GM19372 (cell line): ENCODE measurements around the gene KCTD21.

Experiments used
- ATAC-seq: cut with Tn5 transposase; IDR thresholded peaks from one replicate; pipeline ENCODE4 v1.9.1; 2021; ENCODE audit warnings: mild to moderate bottlenecking, low read depth, moderate library complexity; ENCODE audit not compliant: unreplicated experiment

The KCTD21 gene

DNA sequence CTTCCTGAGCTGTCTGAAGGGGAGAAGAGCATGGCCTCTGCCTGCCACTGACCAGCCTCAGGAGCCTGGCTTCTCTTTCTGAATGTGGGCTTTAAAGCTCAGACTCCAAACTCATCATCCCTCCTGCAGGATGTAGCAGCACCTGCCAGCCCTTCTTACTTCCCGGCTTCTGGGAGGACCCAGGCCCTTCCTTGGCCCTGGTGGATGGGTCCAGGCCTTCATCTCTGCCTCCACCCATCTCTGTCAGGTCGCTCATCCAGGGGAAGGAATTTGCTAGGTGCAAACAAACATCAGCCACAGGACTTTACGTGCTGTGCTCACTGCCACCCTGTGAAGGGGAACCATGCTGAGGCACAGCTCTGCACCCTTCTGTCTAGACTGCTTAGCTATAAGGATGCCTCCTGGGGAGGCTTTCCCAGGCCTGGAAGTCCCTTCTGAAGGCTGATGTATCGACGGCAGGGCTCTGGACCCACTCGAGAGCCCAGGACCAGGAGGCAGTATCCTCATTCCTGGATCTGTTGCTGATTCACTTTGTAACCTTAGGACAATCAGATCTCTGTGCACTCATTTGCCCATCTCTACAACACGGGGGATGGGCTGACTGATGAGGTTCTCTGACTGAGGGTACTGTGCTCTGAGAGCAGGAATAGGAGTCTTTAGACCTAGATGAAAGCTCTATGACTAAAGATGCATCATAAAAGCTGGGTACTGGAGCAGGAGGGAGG, 31.2 kb upstream of the KCTD21 start:
- no peak for ATAC-seq

GRCh38 chr11:78218707-78219492, 30.5 kb upstream of the KCTD21 start:
- no peak for ATAC-seq

GRCh38 chr11:78217650-78218541, 29.5 kb upstream of the KCTD21 start:
- no peak for ATAC-seq

DNA sequence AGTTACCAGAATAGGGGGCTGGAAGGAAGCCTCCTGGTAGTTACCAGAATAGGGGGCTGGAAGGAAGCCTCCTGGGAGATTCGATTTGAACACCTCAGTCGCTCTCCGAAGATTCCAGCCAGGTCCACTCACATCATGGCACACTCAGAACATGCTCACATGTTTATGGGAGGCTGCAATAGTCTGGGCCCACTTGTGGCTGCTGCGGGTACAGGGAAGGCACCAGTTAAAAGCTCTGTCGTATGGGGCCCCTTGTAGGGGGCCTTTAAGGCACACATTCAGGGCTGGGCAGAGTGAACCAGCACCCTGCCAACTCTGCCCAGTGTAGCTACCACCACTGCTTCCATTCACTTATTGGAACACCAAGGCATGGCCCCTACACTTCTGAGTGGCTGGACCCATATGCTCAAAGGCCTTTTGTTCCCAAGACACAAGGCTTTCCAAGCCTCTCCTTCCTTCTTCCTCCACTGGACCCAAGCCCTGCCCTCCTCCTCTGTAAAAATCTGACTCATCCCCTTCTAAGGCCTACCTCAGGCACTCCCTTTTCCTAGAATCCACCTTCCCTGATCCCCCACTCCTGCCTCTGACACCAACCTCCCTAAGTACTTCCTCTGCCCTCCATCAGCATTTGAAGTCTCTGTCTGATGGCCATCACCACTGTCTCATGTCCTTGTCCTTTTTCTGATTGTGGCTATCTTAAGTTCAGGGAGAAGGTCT, 28.3 kb upstream of the KCTD21 start:
- ATAC-seq: no peak

DNA sequence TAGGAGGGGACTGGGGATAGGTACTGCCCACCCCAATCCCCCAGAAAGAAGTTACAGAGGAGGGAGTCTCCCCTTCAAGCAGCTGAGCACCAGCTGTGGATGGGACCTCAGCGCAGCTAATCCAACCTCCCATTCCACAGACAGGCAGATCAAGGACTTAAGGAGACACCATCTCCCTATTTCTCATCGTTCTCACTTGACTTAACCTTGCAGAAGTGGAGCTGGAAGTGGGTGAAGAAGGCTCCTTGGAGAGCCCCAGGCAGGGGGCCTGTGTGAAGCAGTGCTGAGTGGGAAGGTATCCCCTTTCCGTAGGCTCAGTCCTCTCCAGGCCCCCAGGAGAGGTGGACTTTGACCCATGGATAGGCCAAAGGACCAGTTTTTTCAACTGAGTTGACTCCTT, 27.6 kb upstream of the KCTD21 start:
- ATAC-seq: no peak

GRCh38 chr11:78214331-78215194, 26.1 kb upstream of the KCTD21 start:
- no peak for ATAC-seq

- ATAC-seq: no peak
Observed at GRCh38 chr11:78213526-78214330, 25.3 kb upstream of the KCTD21 start.

GRCh38 chr11:78212586-78213371, 24.4 kb upstream of the KCTD21 start:
- ATAC-seq: no peak

DNA sequence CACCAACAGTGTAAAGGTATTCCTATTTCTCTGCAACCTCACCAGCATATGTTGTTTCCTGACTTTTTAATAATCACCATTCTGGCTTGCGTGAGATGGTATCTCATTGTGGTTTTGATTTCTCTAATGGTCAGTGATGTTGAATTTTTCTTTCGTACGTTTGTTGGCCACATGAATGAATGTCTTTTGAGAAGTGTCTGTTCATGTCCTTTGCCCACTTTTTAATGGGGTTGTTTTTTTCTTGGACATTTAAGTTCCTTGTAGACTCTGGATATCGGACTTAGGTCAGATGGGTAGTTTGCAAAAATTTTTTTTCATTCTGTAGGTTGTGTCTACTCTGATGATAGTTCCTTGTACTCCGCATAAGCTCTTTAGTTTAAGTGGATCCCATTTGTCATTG, 23.1 kb upstream of the KCTD21 start:
- ATAC-seq: no peak

- no peak for ATAC-seq
Observed at GRCh38 chr11:78210000-78210608, 21.7 kb upstream of the KCTD21 start.

DNA sequence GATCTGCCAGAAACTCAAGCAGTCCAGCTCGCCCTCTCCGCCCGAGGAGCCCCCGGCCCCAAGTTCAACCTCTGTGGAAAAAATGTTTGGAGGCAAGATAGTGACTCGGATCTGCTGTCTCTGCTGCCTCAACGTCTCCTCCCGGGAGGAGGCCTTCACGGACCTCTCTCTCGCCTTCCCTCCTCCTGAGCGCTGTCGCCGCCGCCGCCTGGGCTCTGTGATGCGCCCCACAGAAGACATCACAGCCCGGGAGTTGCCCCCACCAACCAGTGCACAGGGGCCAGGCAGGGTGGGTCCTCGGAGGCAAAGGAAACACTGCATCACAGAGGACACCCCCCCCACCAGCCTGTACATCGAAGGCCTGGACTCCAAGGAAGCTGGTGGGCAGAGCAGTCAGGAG, 21.1 kb upstream of the KCTD21 start:
- ATAC-seq: no peak

GRCh38 chr11:78208257-78209165, 20.1 kb upstream of the KCTD21 start:
- ATAC-seq: no peak

DNA sequence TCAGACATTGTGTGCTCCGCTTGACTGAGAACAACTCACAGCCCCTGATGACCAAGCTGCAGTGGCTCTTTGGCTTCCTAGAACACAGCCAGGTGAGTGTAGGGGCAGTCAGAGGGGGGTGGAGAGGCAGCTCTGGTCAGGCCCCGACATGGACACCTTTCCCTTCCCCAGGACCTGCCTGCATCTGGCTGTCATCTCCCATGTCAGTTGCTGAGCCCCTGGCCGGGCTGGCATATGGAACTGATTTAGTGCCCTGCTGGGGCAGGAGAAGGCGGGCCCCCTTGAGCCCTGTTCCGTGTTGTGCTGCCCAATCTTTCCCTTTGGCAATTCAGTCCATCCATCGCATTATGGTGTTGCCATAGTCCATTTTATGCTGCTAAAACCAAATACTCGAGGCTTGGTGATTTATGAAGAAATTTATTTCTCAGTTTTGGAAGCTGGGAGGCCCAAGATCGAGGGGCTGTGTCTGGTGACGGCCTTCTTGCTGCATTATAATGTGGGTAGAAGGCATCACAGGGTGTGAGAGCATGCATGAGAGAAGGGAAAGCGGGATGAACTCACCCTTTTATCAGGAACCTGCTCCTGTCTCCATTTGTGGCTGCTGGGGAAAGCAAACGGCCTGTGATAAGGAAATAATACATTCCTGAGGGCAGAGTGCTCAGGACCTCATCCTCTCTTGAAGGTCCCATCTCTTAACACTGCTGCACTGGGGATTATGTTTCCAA, 19.3 kb upstream of the KCTD21 start:
- ATAC-seq: no peak

GRCh38 chr11:78205691-78206090, 17.3 kb upstream of the KCTD21 start:
- ATAC-seq: no peak

- ATAC-seq: no peak
Observed at GRCh38 chr11:78205256-78205655, 16.8 kb upstream of the KCTD21 start.

DNA sequence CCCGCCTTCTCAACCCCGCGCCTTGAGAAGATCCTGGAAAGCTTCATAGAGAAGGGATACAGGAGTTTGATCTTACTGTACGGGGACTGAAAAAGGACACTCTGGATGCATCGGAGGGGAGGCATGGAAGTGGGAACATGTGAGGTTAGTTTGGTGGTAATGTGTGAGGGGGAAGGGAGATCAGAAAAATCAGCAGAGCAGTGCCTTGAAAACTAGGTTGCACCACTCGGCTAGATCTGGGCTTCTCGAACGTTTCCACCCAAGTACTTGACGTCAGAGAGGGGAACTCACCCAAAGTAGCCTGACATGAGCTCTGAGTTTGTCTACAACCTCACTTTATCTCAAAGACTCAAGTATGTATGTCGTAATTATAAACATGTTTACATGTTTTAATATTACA, 14.8 kb upstream of the KCTD21 start:
- ATAC-seq: no peak
